Hepatocyte (in vitro differentiated cells): Measurements from ENCODE around the gene BACH2. TPM values are rescaled to one million over a fixed set of nuclear protein-coding genes. Genes with fewer than 3 reads are reported as not detected.

ENCODE experiments used
- DNase-seq: peaks from one replicate; pipeline ENCODE4 v3.0.0-alpha.2; 2016; ENCODE audit warnings: low spot score
- H2AFZ ChIP-seq: fragments of 200-600 bp; sonication (generic); 2 replicates; pipeline ENCODE4 v1.6.0; 2016; ENCODE audit warnings: antibody characterized with exemption, mild to moderate bottlenecking
- H3K27ac ChIP-seq: fragments of 200-600 bp; sonication (generic); 2 replicates; pipeline ENCODE4 v1.5.1; 2016; ENCODE audit warnings: mild to moderate bottlenecking
- H3K27me3 ChIP-seq: fragments of 200-600 bp; sonication (generic); 2 replicates; pipeline ENCODE4 v1.6.1; 2016
- H3K36me3 ChIP-seq: fragments of 200-600 bp; sonication (generic); replicated peaks from 2 replicates; pipeline ENCODE4 v1.5.1; 2016; ENCODE audit warnings: low read depth; ENCODE audit not compliant: insufficient read depth
- H3K4me1 ChIP-seq: fragments of 200-600 bp; sonication (generic); 2 replicates; pipeline ENCODE4 v1.5.1; 2016; ENCODE audit warnings: mild to moderate bottlenecking, moderate library complexity; ENCODE audit not compliant: insufficient read depth
- H3K4me2 ChIP-seq: fragments of 200-600 bp; sonication (generic); 2 replicates; pipeline ENCODE4 v1.6.0; 2016
- H3K4me3 ChIP-seq: fragments of 200-600 bp; sonication (generic); 2 replicates; pipeline ENCODE4 v1.5.1; 2016; ENCODE audit warnings: mild to moderate bottlenecking
- H3K79me2 ChIP-seq: fragments of 200-600 bp; sonication (generic); 2 replicates; pipeline ENCODE4 v1.6.0; 2017; ENCODE audit warnings: mild to moderate bottlenecking
- H3K9me2 ChIP-seq: fragments of 200-600 bp; sonication (generic); replicated peaks from 2 replicates; pipeline ENCODE4 v1.6.0; 2017; ENCODE audit warnings: mild to moderate bottlenecking; ENCODE audit not compliant: insufficient read depth
- H3K9me3 ChIP-seq: fragments of 200-600 bp; sonication (generic); 2 replicates; pipeline ENCODE4 v1.5.1; 2016; ENCODE audit warnings: low read depth, mild to moderate bottlenecking
- H4K20me1 ChIP-seq: fragments of 200-600 bp; sonication (generic); 2 replicates; pipeline ENCODE4 v1.6.0; 2016; ENCODE audit warnings: mild to moderate bottlenecking; ENCODE audit not compliant: insufficient read depth, poor library complexity, severe bottlenecking
- CTCF ChIP-seq: fragments of 200-600 bp; sonication (generic); IDR thresholded peaks from 2 replicates; pipeline ENCODE4 v1.5.1; 2016; ENCODE audit warnings: antibody characterized with exemption, mild to moderate bottlenecking; ENCODE audit not compliant: poor library complexity
- EZH2 ChIP-seq: fragments of 200-600 bp; sonication (generic); IDR thresholded peaks from 2 replicates; pipeline ENCODE4 v1.6.1; 2016; ENCODE audit warnings: antibody characterized with exemption, mild to moderate bottlenecking, borderline replicate concordance
- EZH2phosphoT487 ChIP-seq: fragments of 200-600 bp; sonication (generic); IDR thresholded peaks from one replicate; pipeline ENCODE4 v1.6.1; 2018; ENCODE audit warnings: antibody characterized with exemption, mild to moderate bottlenecking, low read depth, moderate library complexity; ENCODE audit not compliant: unreplicated experiment, severe bottlenecking
- WGBS: methylation state at CpG from one replicate; pipeline ENCODE4 v1.1.6; 2016; ENCODE audit warnings: low lambda C conversion rate; ENCODE audit errors: missing lambda C conversion rate; 5-methylcytosine and 5-hydroxymethylcytosine counted together
- polyA plus RNA-seq: library from polyadenylated mRNA; unstranded; fragments of >200 nt; fragmentation: Nextera tagmentation; extraction: Ambion mirVana; gene quantifications from 2 replicates; pipeline ENCODE4 v1.2.1, GENCODE V29; 2016
- total RNA-seq: library from RNA; depleted of rRNA; stranded (reverse); fragments of >200 nt; gene quantifications from 2 replicates; pipeline ENCODE4 v1.2.3, GENCODE V29; 2014

Gene BACH2
- total and polyA plus RNA-seq, 2 experiments from 2014 or later, result 2.3 to 2.6 TPM

- no peaks in the 10 kb centered on the region for H3K9me3 ChIP-seq
- H4K20me1 ChIP-seq, result no peaks in the 10 kb centered on the region
- H3K4me3 ChIP-seq, result no peak overlapping the region
- TF ChIP-seq CTCF, result no peak
- TF ChIP-seq EZH2, result no peak
- TF ChIP-seq EZH2phosphoT487, result no peak
- H3K9me2 ChIP-seq, result no peaks in the 10 kb centered on the region
- no peak overlapping the region for H3K27ac ChIP-seq
- H3K36me3 ChIP-seq, result no peaks in the 10 kb centered on the region
- 60% methylated on average over 5 of the region's 5 CpGs for WGBS
- H3K4me1 ChIP-seq, result no peaks in the 10 kb centered on the region
- DNase-seq, result no peak
- H3K4me2 ChIP-seq, result no peak overlapping the region
- no peak overlapping the region for H2AFZ ChIP-seq
- no peaks in the 10 kb centered on the region for H3K79me2 ChIP-seq
- H3K27me3 ChIP-seq, result no peaks in the 10 kb centered on the region
Measured at GRCh38 chr6:90126181-90126580, 170.5 kb downstream of the BACH2 start.

GRCh38 chr6:90124874-90125510 lies 171.7 kb downstream of the BACH2 start:
- Histone ChIP-seq H3K27me3 (no peaks in the 10 kb centered on the region), H3K4me3 (no peak overlapping the region), H3K27ac (no peak overlapping the region), H3K79me2 (no peaks in the 10 kb centered on the region), H3K36me3 (no peaks in the 10 kb centered on the region), H2AFZ (no peak overlapping the region), H3K4me1 (no peaks in the 10 kb centered on the region), H3K4me2 (no peak overlapping the region), H3K9me3 (no peaks in the 10 kb centered on the region), H3K9me2 (no peaks in the 10 kb centered on the region), H4K20me1 (no peaks in the 10 kb centered on the region)
- 83% methylated on average over 5 of the region's 5 CpGs for WGBS
- TF ChIP-seq EZH2phosphoT487, result no peak
- no peak for TF ChIP-seq CTCF
- TF ChIP-seq EZH2, result no peak
- no peak for DNase-seq

- no peaks in the 10 kb centered on the region for H3K9me2 ChIP-seq
- H4K20me1 ChIP-seq, result no peaks in the 10 kb centered on the region
- H3K36me3 ChIP-seq, result no peaks in the 10 kb centered on the region
- no peak overlapping the region for H3K4me3 ChIP-seq
- no peak overlapping the region for H3K4me2 ChIP-seq
- H3K79me2 ChIP-seq, result no peaks in the 10 kb centered on the region
- TF ChIP-seq EZH2, result no peak
- TF ChIP-seq EZH2phosphoT487, result no peak
- TF ChIP-seq CTCF, result no peak
- no peak for DNase-seq
- H3K27me3 ChIP-seq, result no peaks in the 10 kb centered on the region
- no peaks in the 10 kb centered on the region for H3K9me3 ChIP-seq
- H3K27ac ChIP-seq, result no peak overlapping the region
- no peak overlapping the region for H2AFZ ChIP-seq
- WGBS, result 85% methylated on average over 7 of the region's 7 CpGs
- H3K4me1 ChIP-seq, result no peaks in the 10 kb centered on the region
Measured at GRCh38 chr6:90123831-90124230, 172.8 kb downstream of the BACH2 start.

GRCh38 chr6:90121982-90122381 lies 174.7 kb downstream of the BACH2 start:
- Histone ChIP-seq H3K4me1 (no peaks in the 10 kb centered on the region), H3K9me2 (no peaks in the 10 kb centered on the region), H3K4me2 (no peak overlapping the region), H3K27ac (no peak overlapping the region), H3K27me3 (no peaks in the 10 kb centered on the region), H3K36me3 (no peaks in the 10 kb centered on the region), H3K4me3 (no peak overlapping the region), H3K9me3 (no peaks in the 10 kb centered on the region), H2AFZ (no peak overlapping the region), H4K20me1 (no peaks in the 10 kb centered on the region), H3K79me2 (no peaks in the 10 kb centered on the region)
- WGBS, result 95% methylated on average over 4 of the region's 4 CpGs
- TF ChIP-seq EZH2, result no peak
- no peak for TF ChIP-seq CTCF
- no peak for TF ChIP-seq EZH2phosphoT487
- no peak for DNase-seq
